Measurements from ENCODE around the gene KCNA5.

Gene KCNA5

DNA sequence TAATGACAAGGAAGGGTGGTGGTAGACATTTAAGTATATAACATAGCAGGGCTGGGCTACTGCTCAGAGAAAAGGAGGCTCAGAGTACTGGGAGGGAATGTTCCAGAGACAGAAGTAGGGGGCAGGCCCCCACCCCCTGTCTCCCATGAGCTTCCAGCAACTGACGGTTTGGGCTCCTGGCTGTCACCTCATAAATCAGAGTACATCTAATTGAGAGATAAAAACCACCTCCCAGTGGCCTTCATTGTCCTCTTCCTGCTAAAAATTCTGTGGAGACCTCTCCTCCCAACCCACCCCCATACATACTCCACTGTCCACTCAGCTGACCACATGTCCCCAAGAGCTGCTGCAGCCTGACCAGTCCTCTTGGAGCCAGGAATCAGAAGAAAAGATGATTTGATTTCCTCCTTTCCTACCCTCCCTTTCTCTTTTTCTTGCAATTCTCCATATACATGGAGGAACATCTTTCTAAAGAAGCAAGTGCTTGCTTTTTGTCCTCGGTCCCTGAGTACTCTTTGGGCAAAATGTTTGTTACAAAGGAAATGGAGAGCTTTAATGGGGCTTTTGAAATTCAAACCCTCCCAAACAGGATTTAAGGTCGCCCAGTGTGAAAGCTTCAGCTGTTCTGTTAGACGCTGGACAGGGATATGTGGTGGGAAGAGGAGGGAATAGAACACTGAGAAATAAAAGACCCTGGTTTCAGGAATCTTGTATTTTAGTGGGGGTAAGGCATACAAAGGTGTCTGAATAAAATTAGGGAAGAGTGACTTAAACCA is 16.4 kb upstream of the KCNA5 start:
- FAIRE-seq: no peak

DNA sequence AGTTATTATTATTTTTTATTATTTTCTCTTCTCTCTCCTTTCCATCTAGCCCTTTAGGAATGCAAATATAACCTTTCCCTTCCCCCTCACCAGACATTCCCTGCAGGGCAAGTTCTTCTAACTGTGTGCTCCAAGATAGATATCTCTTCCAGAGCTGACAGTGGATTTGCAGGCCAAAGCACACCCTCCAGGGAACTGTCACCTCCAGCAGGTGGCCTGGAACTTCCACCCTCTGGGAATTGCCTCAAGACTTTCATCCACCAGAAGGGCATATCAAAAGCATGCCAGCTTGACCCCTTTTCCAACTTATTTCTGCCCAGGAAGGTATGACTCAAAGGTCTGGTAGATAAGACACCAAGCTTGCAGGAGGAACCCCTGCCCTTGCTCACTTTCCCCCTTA is 13.6 kb upstream of the KCNA5 start:
- no peak for FAIRE-seq

DNA sequence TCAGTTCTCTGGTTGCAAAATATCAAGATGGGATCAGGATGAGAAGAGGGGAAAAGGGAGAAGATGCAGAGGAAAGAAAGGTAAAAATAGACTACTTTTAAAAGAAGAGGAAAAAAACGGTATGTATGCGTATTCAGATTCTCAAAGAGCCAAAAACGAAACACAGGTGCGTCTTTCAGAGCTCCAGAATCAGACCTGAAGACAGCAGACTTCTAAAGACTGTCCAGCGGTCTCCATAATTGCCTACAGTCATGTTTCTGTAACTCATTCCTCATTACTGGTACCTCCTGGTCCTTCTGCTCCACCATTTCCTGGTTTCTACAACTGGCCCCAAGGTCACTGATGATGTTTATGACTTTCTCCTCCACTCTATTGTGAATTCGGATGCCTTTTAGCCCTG is 12.4 kb upstream of the KCNA5 start:
- no peak for FAIRE-seq

DNA sequence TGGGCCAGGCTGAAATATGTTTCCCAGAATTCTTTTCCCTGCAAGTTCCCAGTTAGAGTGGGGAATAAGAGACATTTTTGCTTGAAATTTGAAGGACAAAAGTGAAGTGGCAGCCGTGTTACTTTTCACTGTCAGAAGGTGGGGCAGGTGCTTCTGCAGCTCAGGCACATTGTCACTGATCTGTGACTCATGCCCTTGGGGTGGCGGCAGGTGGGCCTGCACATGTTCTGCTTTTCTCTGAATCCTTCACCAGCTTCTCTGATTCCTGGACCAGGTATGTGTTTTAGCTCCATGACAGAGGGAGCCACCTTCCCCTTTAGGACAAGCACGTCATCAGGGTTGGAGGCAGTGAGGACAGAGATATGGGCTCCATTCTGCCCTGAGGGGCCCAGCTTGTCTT is 11.7 kb upstream of the KCNA5 start:
- FAIRE-seq: no peak

DNA sequence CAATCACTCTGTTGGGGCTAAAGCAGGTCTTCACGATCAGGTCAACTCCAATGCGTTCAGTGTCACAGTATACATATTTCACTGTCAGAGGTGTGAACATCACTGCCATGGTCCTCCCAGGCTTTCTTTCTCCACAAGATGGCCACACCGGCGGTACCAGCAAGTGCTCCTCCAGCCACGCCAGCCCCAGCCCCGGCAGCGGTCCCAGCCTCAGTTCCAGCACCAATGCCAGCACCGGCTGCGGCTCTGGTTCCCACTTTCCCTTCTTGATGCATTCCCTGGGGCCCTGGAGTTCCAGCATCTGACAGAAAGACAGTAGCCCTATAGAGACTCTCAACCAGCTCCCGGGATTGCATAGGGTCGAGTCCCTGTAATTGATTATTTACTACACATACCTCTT is 10.9 kb upstream of the KCNA5 start:
- no peak for FAIRE-seq

DNA sequence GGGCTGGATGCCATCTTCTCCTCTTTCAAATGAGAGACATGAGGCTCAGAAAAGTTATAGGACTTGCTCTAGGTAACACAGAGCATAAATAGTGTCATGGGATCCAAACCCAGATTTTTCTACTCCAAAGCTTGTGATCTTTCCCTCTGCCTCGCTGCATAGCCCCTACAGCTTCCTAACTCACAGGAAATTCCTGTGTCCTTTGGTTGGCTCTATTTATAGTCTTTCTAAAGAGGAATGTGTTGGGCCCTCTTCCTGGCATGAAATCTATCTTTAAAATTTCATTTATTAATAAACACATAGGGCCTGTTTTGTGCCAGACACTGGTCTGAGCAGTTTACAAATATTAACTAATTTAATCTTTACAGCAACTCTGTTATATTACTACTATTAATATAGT is 9.8 kb upstream of the KCNA5 start:
- FAIRE-seq: no peak

DNA sequence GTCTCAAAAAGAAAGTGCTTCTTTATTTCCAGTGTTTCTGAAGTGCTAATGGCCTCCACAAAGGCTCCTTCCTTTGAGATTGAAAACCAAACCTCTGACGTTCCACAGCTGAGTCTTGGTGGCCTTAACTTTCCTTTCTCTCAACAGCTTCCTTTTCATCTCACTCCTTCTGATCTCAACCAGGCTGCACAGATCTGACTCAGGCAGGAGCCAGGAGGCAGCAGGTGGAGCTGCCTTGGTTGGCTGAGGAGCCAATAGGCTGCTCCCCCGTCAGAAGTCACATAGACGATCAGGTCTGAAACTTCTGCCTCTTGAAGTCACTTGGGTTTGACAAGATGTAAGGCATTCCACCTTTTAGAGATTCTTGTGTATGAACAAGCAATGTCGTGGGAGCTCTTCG is 9.1 kb upstream of the KCNA5 start:
- FAIRE-seq: no peak

DNA sequence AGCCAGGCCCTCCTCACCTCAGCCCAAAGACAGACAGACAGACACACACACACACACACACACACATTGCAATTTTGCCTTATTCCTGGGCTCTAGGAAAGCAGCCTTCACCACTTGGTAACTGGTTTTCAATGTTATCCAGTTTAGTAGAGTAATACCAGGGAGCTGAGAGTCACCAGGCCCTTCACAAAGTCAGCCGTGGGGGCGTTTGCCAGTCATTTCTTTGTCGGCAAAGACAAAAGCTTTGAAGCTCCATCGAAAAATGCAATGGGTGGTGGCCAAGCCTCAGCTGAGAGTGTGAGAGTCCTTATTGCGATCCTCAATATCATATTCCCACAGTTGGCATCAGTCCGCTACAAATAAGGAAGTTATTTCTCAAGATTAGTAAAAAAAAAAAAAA is 8.1 kb upstream of the KCNA5 start:
- FAIRE-seq: no peak

DNA sequence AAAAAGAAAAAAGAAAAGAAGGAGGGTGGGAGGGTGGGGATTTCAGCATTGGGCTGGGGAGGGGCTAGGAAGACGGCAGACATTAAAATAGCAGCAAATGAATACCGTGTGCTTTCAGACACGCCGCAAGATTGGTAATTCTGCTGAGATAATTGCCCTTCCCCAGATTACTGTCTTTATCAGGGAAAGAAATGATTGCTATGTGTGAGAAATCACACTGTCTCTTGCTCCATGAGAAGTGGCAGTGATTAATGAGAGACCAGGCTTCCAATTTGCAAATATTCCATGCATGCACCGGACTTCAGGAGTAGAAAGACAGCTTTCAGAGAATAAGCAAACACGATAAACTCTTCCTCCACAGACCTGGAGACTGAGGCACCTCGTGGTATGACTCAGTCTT is 7.6 kb upstream of the KCNA5 start:
- FAIRE-seq: no peak

DNA sequence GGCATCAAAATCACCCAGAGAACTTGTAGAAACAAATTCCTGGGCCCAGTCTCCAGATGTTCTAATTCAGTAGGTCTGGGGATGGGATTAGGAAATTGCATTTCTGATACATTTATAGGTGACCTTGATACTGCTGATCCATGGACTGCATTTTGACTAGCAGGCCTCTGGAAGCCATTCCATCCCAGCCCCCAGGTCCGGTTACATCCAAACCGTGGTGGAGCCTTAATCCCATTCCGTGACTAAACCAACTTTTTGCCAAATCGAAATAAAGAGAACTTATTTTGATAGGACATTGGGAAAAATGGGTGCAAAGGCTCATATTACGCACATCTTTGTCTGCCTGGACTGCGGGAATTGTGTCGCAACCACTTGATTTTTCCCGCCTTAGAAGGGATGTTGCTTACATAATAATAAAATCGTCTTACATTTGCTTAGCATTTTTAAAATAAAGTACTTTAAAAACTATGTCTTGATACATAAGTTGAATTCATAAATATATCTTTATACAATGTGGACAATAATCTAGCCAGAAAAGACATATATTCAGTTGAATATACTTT is 5.8 kb upstream of the KCNA5 start:
- no peak for FAIRE-seq

DNA sequence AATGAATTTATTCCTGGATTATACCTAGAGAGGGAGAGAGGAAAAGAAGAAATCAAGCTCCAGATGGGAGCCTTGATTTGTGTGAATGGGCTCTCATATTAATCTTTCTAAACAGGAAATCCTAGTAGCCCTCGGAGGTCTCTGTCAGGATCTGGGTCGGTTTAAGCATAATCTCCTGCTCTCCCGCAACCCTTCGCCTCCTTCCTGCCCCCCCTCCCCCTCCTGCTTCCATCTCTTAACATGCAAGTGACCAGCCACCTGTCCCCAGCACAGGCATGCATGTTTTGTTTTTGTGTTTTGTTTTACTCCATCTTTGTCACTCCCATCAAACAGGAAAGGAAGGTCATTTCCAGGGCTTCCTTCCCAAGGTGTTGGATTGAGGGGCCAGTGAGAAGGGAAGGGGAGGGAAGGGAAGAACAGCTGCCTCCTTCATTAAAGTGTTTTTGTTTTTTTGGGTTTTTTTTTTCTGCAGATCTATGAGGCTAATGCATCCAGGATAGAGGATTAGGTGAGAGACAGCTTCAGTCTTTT is 4.8 kb upstream of the KCNA5 start:
- FAIRE-seq: no peak

DNA sequence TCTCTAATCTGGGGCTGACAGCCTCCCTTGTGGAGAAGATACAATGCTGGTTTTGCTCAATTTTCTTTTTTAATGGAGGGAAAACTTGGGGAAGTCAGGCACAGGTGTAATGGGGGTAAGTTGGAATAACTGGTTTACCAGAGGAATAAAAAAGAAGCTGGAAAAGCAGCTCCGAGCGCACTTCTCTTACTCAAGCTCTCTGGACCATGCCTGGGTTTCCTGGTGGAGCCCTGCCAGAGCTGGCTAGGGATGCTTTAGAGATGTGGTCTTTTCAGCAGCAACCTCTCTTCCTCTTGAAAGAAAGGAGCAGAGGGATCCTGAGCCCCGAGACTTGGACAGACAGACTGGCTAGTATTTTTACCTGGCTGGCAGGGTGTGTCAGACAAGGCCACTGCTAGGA is 3.9 kb upstream of the KCNA5 start:
- FAIRE-seq: no peak

DNA sequence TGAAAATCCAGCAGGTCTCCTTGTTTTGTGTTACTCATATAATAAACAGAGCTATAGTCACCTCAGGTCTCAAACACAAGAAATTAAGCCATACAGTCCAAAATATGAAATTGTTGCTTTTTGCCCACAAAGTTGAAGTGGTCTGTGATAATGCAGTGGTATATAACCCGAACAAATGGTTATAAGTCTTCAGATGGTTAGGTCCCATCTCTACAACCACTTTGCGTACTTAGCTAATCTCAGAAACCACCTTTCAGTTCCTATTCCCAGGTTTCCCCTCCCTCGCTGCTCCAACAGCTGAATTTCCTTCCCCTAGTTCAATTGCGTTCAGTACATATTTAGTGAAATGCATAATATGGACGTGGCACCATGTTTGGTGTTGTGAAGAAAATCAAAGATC is 3.3 kb upstream of the KCNA5 start:
- no peak for FAIRE-seq

DNA sequence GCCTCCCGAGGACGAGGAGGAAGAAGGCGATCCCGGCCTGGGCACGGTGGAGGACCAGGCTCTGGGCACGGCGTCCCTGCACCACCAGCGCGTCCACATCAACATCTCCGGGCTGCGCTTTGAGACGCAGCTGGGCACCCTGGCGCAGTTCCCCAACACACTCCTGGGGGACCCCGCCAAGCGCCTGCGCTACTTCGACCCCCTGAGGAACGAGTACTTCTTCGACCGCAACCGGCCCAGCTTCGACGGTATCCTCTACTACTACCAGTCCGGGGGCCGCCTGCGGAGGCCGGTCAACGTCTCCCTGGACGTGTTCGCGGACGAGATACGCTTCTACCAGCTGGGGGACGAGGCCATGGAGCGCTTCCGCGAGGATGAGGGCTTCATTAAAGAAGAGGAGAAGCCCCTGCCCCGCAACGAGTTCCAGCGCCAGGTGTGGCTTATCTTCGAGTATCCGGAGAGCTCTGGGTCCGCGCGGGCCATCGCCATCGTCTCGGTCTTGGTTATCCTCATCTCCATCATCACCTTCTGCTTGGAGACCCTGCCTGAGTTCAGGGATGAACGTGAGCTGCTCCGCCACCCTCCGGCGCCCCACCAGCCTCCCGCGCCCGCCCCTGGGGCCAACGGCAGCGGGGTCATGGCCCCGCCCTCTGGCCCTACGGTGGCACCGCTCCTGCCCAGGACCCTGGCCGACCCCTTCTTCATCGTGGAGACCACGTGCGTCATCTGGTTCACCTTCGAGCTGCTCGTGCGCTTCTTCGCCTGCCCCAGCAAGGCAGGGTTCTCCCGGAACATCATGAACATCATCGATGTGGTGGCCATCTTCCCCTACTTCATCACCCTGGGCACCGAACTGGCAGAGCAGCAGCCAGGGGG is 979 bp downstream of the KCNA5 start:
- FAIRE-seq: no peak

DNA sequence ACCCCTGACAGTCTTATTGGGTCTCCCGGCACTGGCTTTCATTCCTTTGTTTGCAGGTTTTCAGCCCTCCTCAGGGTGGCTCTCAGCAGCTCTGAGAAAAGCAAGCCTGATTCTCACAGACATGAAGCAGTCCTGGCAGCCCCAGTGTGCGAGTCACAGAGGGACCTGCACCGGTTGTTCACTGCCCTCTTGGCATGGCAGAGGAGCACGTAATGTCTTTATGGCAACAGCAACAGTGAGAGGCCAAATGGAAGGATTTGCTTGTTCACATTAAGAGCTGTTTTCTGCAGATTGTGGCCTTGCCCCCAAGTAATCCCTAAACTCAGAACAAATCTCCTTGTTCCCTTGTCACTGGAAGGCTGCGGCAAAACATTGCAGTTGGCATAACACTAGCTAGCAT is 3.4 kb downstream of the KCNA5 start:
- FAIRE-seq: no peak

DNA sequence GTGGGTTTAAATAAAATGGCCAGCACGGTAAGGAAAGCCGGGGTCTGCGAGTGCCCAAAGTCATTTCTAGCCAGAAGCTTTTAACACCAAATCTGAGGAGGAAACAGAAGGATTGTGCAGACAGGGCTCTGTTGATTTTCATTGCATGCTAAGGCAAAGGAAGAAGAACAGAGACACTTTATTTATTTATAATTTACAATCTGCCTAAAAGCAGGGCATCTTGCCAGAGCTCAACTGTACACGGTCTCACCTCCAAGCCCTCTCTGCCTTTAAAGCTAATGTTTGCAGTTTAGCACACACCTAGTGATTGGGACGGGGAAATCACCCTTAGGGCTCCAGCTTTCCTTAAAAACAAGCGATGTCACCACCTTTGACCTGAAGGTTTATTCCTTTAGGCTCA is 4.0 kb downstream of the KCNA5 start:
- no peak for FAIRE-seq

DNA sequence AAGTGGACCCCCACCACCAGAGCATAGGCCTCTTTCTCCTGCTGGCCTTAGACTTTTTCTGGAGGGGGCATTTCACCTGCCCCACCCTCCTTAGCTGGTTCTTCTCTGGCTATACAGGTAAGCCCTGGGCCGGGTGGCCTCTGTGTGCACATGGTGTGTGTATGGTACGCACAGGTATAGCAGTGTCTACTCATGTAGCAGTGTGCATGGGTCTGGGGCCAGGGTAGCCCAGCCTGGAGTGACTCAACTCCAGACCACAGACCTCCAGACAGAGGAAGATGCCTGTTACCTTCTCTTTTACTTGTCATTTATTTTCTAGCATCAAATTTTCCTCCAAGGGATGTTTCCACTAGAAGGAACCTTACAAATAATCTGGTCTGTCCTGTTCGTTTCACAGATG is 6.9 kb downstream of the KCNA5 start:
- FAIRE-seq: no peak

DNA sequence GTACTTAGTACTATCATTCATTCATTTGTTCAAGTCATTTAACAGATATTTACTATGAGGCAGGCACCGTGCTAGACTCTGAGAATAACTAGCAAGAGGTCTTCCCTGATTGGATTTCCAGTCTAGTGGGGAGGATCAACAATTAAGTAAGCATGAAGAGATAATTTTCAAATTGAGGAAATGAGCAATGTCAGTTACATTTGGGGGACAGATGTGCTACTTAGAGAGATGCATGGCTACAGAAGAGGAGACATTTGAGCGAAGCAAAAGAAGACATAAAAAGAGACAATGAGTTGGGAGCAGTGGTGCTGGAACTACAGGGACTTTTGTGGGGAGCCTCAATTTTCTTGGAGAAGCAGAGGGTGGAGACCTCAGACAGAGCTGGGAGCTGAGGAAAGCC is 7.7 kb downstream of the KCNA5 start:
- FAIRE-seq: no peak

DNA sequence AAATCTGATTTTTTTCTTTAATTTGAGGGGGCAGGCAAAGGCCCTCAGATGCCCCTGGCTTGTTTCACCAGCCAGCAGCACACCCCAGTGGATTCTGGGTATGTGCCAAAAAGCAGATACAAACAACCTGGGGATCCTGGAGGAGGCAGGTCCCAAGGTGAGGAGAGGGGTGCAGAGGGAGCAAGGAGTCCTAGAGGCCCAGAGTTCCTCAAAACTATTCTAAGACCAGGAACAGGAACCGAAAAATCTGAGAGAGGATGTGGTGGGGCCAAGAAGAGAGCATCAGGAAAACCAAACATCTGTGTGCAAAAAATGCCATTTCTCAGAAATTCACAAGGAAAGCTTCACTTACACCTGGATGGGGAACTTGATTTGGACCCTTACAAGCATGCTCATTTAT is 8.2 kb downstream of the KCNA5 start:
- FAIRE-seq: no peak

DNA sequence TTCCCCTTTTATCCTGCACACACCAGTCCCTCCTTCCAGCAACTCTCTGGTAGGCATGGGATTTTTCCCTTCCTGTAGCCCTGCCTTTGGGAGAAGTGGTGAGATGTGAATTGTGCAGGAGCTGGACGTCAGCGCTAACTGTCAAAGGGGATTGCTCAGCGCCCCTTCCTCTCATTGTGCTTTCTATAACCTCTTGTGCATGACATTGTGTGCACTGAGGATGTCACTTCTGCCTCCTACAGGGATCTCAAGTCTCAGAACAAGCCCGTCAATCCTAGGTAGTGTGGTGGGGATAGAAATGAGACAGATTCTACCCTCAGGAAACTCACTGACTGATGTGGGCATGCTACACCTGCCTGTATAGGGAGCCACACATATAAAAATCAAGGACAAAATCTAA is 8.7 kb downstream of the KCNA5 start:
- no peak for FAIRE-seq

DNA sequence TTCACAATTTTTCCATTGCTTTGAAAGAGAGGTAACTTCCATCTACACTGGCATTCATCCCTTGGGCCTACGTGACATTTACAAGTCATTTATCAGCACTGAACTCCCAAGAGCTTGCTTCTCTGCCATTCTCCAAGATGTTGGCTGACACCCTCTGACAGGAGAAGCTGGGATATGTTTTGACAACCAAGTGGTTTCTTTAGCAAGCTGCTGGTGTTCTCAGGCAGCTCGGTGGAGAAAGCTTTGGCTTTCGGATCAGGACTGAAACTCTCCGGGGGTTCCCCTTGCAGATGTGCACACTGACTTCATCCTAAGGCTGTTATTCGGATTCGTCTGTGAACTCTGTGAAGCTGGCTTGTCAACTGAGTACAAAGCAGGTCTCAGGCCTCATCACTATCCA is 15.7 kb downstream of the KCNA5 start:
- FAIRE-seq: no peak

DNA sequence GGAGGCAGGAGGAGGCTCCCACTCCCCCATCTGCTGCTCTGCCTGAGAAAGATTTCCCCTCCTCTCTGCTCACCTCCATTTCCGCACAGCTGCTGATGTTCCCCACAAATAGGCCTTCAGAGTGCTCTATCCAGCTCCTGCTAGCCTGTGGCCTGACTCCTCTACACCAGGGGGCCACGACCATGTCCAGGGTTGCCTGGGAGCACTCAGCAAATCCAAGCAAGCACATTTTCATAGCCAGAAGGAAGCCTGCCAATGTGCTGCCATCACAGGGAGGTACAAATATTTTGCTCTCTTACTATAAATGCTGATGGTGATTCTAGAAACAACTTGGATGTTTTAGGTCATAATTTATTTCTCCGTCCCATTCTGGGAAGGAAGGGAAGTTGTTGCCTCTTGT is 17.3 kb downstream of the KCNA5 start:
- FAIRE-seq: no peak

DNA sequence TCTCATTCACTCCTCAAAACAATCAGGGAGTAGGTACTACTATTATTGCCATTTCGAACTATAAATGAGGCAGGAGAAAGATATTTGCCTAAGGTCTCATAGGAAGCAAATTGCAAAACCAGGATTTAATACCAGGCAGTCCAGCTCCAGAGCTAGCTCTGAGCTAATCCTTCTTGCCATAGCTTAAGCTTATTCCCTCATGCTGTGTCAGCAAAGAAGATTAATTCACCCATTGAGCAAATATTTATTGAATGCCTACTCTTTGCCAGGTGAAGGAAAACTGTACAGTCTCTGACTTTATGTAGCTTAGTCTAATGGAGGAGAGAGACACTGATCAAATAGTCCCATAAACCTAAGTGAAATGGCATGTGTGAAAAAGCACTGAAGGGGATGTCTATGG is 19.5 kb downstream of the KCNA5 start:
- no peak for FAIRE-seq

DNA sequence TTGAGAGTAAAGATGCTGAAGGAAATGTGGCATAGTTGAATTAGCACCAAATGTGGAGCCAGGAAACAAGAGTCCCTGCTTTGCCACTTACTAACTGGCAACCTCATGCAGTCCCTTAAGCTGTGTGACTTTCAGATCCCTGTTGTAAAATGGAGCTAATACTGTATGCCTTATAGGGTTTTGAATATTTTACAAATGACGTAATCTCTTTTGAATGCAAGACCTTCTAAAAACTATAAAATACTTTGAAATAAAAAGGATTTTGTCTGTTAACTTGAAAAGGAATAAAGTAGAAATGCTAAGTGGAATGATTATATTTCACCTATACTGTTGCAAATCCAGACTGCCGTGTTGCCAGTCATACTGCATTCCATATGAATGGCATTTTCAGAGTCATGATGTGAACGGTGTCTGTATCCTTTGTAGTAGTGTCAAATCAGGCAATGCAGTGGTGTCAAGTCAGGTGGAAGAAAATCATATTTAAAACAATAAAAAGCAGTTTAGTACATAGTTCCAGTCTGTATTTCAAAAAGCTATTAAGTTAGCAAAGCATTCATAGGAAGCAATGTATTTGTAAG is 21.3 kb downstream of the KCNA5 start:
- FAIRE-seq: no peak

Measured in G401.6 (cell line).